CD4-positive, alpha-beta T cell treated with Interleukin-15 for 4 hours (primary cell): ENCODE measurements around the gene TMEM176B.
"Not testable (repeated sequence)": the region's sequence is repeated elsewhere in the genome, so short reads cannot be mapped to it uniquely, and the experiment has no call there.

Experiments
- DNase-seq: peaks from one replicate; pipeline ENCODE4 v3.0.0-alpha.2; 2020; ENCODE audit warnings: low spot score

Gene TMEM176B

GRCh38 chr7:150790416-150791075, 9.6 kb downstream of the TMEM176B start:
- no peak for DNase-seq

- no peak for DNase-seq
Measured at GRCh38 chr7:150788474-150789269, 11.5 kb downstream of the TMEM176B start.

- DNase-seq = no peak
Measured at GRCh38 chr7:150787321-150788281, 12.6 kb downstream of the TMEM176B start.

- DNase-seq = no peak
Measured at GRCh38 chr7:150784954-150785353, 15.2 kb downstream of the TMEM176B start.

- DNase-seq = no peak
Measured at GRCh38 chr7:150784120-150784736, 15.9 kb downstream of the TMEM176B start.

GRCh38 chr7:150781961-150782360, 18.2 kb downstream of the TMEM176B start:
- DNase-seq = no peak

GRCh38 chr7:150781103-150781502, 19.1 kb downstream of the TMEM176B start:
- DNase-seq = no peak

- no peak for DNase-seq
Measured at GRCh38 chr7:150780292-150780691, 19.9 kb downstream of the TMEM176B start.

GRCh38 chr7:150778738-150779301, 21.3 kb downstream of the TMEM176B start:
- DNase-seq = peak; percentile 74

GRCh38 chr7:150778014-150778737, 22.0 kb downstream of the TMEM176B start:
- DNase-seq = no peak

GRCh38 chr7:150774131-150774530, 26.0 kb downstream of the TMEM176B start:
- DNase-seq = not testable (repeated sequence)

- DNase-seq = no peak
Measured at GRCh38 chr7:150769768-150770167, 30.4 kb downstream of the TMEM176B start.

- DNase-seq = no peak
Measured at GRCh38 chr7:150766334-150766709, 33.8 kb downstream of the TMEM176B start.

GRCh38 chr7:150759479-150759878, 40.7 kb downstream of the TMEM176B start:
- no peak for DNase-seq

GRCh38 chr7:150756858-150757257, 43.3 kb downstream of the TMEM176B start:
- peak; percentile 77 for DNase-seq

GRCh38 chr7:150756166-150756565, 44.0 kb downstream of the TMEM176B start:
- no peak for DNase-seq

GRCh38 chr7:150755473-150756099, 44.6 kb downstream of the TMEM176B start:
- peak; percentile 93 for DNase-seq

- no peak for DNase-seq
Measured at GRCh38 chr7:150754951-150755350, 45.2 kb downstream of the TMEM176B start.

- DNase-seq = peak; percentile 69
Measured at GRCh38 chr7:150753826-150754603, 46.1 kb downstream of the TMEM176B start.

GRCh38 chr7:150753239-150753638, 46.9 kb downstream of the TMEM176B start:
- no peak for DNase-seq
